Ectodermal cell (in vitro differentiated cells): ENCODE data around the gene ZFHX3.
A peak's percentile ranks its signal among the peaks of the same experiment; 100 is the strongest.

Source experiments
- H3K27ac ChIP-seq: 2 replicates; pipeline ENCODE4 v1.7.0; 2013; ENCODE audit warnings: mild to moderate bottlenecking, low read depth, low read length; ENCODE audit not compliant: insufficient read depth, poor library complexity, severe bottlenecking
- H3K27me3 ChIP-seq: 2 replicates; pipeline ENCODE4 v1.7.0; 2013; ENCODE audit warnings: mild to moderate bottlenecking, low read length; ENCODE audit not compliant: insufficient read depth, control insufficient read depth, poor library complexity, severe bottlenecking
- H3K36me3 ChIP-seq: one replicate; pipeline ENCODE4 v1.7.0; 2013; ENCODE audit warnings: low read length; ENCODE audit not compliant: control insufficient read depth, insufficient read depth
- H3K4me1 ChIP-seq: one replicate; pipeline ENCODE4 v1.7.0; 2013; ENCODE audit warnings: low read length; ENCODE audit not compliant: control insufficient read depth, insufficient read depth
- H3K4me3 ChIP-seq: 2 replicates; pipeline ENCODE4 v1.7.0; 2013; ENCODE audit warnings: low read depth, low read length, control low read depth; ENCODE audit not compliant: insufficient read depth
- H3K9me3 ChIP-seq: 2 replicates; pipeline ENCODE4 v1.7.0; 2013; ENCODE audit warnings: mild to moderate bottlenecking, low read length, moderate library complexity; ENCODE audit not compliant: control insufficient read depth
- WGBS, 2 experiments: methylation state at CpG; one replicate each; pipeline ENCODE4 v1.1.7; 2013; ENCODE audit warnings: missing lambda C conversion rate in 2 of 2; 5-methylcytosine and 5-hydroxymethylcytosine counted together

ZFHX3 gene

DNA sequence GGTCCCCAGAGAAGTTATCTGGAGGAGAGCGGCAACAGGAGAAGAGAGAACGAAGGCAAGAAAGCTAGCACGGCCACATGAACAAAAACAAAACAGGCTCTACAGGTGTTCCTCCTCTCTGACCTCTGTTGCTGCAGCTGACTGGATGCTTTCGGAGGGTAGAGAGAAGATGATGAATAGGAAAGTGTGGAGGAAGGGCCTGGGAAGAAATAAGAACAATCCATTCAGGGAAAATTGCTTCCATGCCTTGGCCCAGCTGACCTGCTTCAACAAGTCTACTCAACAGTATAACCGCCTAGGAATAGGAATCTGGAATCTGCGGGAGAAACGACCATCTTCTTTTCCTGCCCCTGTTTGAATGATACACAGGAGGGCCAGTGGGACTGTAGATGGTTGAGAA lies 258.5 kb downstream of the ZFHX3 start:
- peaks cover 2% of the 10 kb centered on the region for H3K36me3 ChIP-seq
- H3K4me3 ChIP-seq = no peak overlapping the region
- no peaks in the 10 kb centered on the region for H3K27me3 ChIP-seq
- no peaks in the 10 kb centered on the region for H3K9me3 ChIP-seq
- H3K27ac ChIP-seq = no peak overlapping the region
- WGBS, 2 experiments = 89 to 91% methylated on average over 7 of the region's 7 CpGs
- peaks cover 27% of the 10 kb centered on the region for H3K4me1 ChIP-seq

DNA sequence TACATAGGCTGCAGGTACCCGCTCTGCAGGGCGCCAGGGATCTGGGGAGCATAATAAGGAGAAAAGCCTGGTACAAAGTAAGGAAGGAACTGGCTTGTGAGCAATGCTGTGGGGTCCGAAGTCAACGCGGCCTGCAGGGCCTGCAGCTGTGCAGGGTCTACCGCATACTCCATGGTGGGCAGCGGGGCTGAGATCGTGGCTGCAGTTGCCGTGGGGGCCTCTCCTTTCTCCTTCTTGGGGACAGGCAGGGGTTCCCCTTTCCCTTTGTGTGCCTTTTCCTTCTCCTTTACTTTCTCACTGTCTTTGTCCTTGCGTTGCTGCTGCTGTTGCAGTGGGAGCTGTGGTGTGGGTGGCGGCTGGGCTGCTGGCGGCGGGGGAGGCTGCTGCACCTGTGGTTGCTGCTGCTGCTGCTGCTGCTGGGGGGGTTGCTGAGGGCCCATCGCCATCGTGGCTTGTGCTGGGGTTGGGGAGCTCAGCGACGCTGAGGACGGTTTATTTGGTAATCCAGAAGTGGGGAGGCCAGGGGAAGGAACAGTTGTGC lies 259.6 kb downstream of the ZFHX3 start:
- H3K9me3 ChIP-seq = no peaks in the 10 kb centered on the region
- no peak overlapping the region for H3K27ac ChIP-seq
- peak overlapping the region; percentile 39 for H3K4me3 ChIP-seq
- no peaks in the 10 kb centered on the region for H3K27me3 ChIP-seq
- H3K36me3 ChIP-seq = no peaks in the 10 kb centered on the region
- WGBS, 2 experiments = 74 to 77% methylated on average over 18 of the region's 18 CpGs
- H3K4me1 ChIP-seq = peaks cover 27% of the 10 kb centered on the region

DNA sequence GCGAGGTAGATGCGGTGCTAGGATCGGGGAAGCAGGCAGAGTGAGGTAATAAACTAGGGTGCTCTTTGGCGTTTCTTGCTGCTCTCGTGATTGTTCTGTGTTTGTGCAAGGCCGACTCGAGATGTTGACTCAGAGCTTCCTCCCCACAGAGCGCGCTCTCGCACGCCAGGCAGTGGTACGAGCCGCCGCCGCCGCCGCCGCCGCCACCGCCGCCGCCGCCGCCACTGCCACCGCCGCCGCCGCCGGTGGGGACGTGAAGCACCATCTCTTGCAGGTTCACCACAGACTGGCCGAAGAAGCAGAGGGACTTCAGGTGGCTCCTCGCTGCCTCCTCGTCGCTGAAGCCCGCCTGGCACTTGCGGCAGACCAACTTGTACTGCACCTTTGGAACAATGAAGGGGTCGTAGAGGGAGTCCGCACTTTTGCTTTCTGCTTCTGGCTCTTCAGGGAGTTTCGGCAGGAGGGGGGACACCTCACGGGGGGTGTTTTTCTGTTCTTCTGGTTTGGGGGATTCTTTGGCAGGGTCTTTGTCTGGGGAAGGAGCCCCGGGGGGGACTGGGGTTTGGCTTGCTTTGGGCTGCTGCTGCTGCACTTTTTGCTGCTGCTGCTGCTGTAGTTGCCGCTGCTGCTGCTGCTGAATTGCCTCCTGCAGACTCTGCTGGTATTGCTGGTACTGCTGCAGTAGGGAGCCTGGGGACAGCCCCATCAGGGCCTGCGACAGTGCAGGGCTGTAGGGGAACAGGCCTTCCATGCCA lies 260.2 kb downstream of the ZFHX3 start:
- 2 to 4% methylated on average over 43 of the region's 43 CpGs for WGBS, 2 experiments
- no peak overlapping the region for H3K27ac ChIP-seq
- H3K36me3 ChIP-seq = no peaks in the 10 kb centered on the region
- H3K9me3 ChIP-seq = no peaks in the 10 kb centered on the region
- H3K4me1 ChIP-seq = peaks cover 27% of the 10 kb centered on the region
- H3K27me3 ChIP-seq = no peaks in the 10 kb centered on the region
- H3K4me3 ChIP-seq = peak overlapping the region; percentile 39

DNA sequence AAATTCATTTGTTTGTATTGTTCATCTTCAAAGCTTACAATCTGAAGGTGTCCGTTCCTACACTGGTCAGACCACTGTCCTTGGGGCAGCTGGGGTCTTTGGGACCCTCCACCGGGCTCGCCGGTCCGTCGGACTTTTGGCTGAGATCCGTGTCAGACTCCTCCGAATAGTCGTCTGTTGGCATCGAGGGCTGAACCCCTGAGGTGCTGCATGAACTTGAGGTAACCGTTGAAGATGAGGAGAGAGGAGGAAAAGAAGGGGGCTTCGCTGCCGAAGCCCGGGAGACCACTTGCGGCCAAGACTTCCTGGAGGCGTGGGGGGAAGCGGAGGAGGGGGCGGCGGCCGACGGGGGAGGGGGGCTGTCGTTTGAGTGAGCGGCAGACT lies 260.8 kb downstream of the ZFHX3 start:
- Histone ChIP-seq H3K4me3 (peak overlapping the region; percentile 39), H3K27me3 (no peaks in the 10 kb centered on the region), H3K27ac (no peak overlapping the region), H3K9me3 (no peaks in the 10 kb centered on the region), H3K36me3 (no peaks in the 10 kb centered on the region), H3K4me1 (peaks cover 27% of the 10 kb centered on the region)
- 3 to 4% methylated on average over 23 of the region's 23 CpGs for WGBS, 2 experiments

DNA sequence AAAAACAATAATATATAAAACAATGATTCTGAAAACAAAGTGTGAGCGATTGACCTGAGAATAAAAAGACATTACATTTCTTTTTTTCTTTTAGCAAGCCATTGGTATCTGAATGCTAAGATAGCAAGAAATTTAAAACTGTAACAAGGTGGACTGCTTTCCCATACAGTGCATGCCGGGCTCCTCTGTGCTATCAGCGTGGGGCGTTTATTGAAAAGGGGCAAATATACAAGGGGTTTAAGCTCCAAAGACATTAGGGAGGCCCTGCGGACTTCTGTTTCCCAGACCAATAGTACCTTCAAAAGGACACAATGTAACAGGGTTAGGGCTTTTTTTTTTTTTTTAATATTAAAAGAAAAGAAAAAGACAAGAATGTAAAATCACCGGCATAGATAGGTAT lies 261.3 kb downstream of the ZFHX3 start:
- Histone ChIP-seq H3K27ac (no peak overlapping the region), H3K36me3 (no peaks in the 10 kb centered on the region), H3K27me3 (no peaks in the 10 kb centered on the region), H3K9me3 (no peaks in the 10 kb centered on the region), H3K4me3 (no peak overlapping the region), H3K4me1 (peaks cover 27% of the 10 kb centered on the region)
- WGBS, 2 experiments = 45 to 62% methylated on average over 5 to 6 of the region's 6 CpGs

DNA sequence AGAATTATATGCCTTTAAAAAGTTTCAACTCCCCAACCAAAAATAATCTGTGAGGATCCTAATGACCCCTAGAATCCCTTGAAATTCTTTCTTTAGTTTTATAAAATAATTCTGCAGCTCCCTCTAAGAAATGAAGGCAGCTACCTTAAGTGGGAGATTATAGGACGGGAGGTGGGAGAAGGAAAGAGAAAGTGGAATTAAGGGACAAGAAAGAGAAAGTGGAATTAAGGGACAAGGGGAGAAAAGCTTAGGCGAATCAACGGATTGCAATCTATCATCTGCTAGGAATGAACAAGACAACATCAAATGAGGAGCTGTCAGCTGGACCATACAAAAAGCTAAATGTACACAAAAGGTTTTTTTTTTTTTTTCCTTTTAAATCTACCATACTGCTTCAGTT lies 262.0 kb downstream of the ZFHX3 start:
- no peaks in the 10 kb centered on the region for H3K36me3 ChIP-seq
- peak overlapping the region; percentile 26 for H3K27ac ChIP-seq
- H3K4me1 ChIP-seq = peaks cover 27% of the 10 kb centered on the region
- no peaks in the 10 kb centered on the region for H3K9me3 ChIP-seq
- H3K4me3 ChIP-seq = no peak overlapping the region
- H3K27me3 ChIP-seq = no peaks in the 10 kb centered on the region
- whole genome bisulfite sequencing, 2 experiments = 60 to 63% methylated on average over 3 of the region's 3 CpGs

DNA sequence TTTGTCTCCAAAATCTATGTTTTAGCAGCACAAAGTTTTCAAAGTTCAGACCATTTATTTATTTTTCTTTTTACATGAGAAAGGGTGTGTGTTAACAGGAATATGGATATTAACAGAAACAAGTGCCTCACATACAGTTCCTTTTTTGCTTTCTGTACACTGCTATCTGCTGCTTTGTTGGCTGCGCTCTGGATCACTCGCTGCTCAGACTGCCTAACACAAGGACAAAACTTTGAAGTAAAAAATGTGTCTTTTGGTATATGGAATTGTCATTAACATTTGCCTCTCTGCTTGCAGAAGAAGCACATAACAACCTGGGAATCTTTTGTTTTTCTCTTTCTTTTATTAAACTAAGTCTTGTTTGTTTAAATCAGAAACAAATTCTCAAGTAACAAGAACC lies 262.8 kb downstream of the ZFHX3 start:
- Histone ChIP-seq H3K36me3 (no peaks in the 10 kb centered on the region), H3K27ac (no peak overlapping the region), H3K9me3 (no peaks in the 10 kb centered on the region), H3K4me3 (no peak overlapping the region), H3K27me3 (no peaks in the 10 kb centered on the region), H3K4me1 (peaks cover 27% of the 10 kb centered on the region)
- 63 to 82% methylated on average over 2 of the region's 2 CpGs for WGBS, 2 experiments

DNA sequence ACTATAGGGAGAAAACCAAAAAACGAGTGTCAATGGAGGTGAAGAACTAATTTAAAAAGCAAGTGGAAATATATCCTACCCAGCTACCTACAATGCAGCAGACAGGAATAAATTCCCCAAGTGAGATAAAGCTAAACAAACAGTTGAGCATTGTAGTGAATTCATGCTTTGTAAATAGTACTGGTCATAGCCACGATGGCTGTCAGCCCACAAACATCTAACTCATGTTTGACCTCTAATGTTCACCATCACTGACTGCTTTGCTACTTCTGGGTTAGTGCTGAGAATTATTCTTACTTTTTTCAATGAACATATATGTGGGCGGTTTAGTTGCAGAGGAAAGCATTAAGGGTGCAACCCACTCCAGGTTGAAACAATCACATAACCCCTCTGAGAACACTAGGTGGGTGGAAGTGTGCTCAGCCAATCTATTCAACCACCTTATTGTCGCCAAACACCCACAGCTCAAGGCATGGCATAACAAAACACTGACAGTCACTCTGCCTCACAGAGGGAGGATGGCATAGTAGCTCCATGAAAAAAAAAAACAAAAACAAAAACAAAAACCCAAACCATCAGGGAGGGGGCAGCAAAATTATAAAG lies 264.1 kb downstream of the ZFHX3 start:
- Histone ChIP-seq H3K4me1 (peaks cover 24% of the 10 kb centered on the region), H3K9me3 (no peaks in the 10 kb centered on the region), H3K36me3 (no peaks in the 10 kb centered on the region), H3K27ac (no peak overlapping the region), H3K27me3 (no peaks in the 10 kb centered on the region), H3K4me3 (no peak overlapping the region)
- 59 to 64% methylated on average over 3 to 4 of the region's 4 CpGs for WGBS, 2 experiments

DNA sequence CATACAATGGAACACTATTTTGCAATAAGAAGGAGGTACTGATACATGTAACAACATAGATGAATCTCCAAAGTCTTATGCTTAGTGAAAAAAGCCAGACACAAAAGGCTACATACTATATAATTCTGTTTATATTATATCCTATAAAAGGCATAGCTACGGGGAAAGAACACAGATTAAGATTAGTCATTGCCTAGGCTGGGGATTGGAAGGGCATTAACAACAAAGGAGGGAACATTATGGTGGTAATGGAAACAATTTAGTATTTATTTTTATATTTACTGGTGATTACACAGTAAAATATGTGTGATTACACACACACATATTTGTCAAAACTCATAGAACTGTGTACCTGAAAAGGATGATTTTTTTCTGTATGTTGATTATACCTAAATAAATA lies 278.1 kb downstream of the ZFHX3 start:
- Histone ChIP-seq H3K4me3 (no peak overlapping the region), H3K27me3 (no peaks in the 10 kb centered on the region), H3K9me3 (no peaks in the 10 kb centered on the region), H3K4me1 (no peaks in the 10 kb centered on the region), H3K27ac (no peak overlapping the region), H3K36me3 (no peaks in the 10 kb centered on the region)
- no CpG with 5 or more reads among the region's 1 CpG for WGBS, 2 experiments

DNA sequence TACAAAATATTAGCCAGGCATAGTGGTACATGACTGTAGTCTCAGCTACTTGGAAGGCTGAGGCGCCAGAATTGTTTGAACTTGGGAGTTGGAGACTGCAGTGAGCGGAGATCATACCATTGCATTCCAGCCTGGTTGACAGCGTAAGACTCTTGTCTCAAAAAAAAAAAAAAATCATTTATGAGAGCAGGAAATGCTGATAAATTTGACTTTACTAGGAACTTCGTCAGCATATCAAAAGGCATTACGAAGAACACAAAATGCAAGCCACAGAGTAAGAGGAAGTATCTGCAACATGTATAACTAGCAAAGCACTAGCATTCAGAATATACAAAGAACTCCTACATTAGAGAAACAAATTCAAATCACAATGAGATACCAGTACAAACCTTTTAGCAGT lies 279.3 kb downstream of the ZFHX3 start:
- Histone ChIP-seq H3K4me3 (no peak overlapping the region), H3K27me3 (no peaks in the 10 kb centered on the region), H3K4me1 (peaks cover 10% of the 10 kb centered on the region), H3K36me3 (no peaks in the 10 kb centered on the region), H3K27ac (no peak overlapping the region), H3K9me3 (no peaks in the 10 kb centered on the region)
- WGBS, 2 experiments = 91 to 94% methylated on average over 5 of the region's 5 CpGs
